Loucy (cell line): ENCODE measurements around the gene CADM1.

Source experiments
- H2AFZ ChIP-seq: fragments of 200-600 bp; sonication (generic); 2 replicates; pipeline ENCODE4 v1.6.0; 2016; ENCODE audit warnings: antibody characterized with exemption, mild to moderate bottlenecking, low read length, moderate library complexity
- H3F3A ChIP-seq: fragments of 200-600 bp; 2 replicates; pipeline ENCODE4 v1.6.0; 2016; ENCODE audit warnings: antibody characterized with exemption, low read depth, mild to moderate bottlenecking
- H3K27me3 ChIP-seq: fragments of 200-600 bp; sonication (generic); 2 replicates; pipeline ENCODE4 v1.6.1; 2014; ENCODE audit warnings: low read length, mild to moderate bottlenecking; ENCODE audit not compliant: insufficient read depth, poor library complexity, severe bottlenecking
- H3K36me3 ChIP-seq: fragments of 200-600 bp; sonication (generic); 2 replicates; pipeline ENCODE4 v1.6.1; 2016; ENCODE audit warnings: low read length; ENCODE audit not compliant: insufficient read depth
- H3K4me1 ChIP-seq: fragments of 200-600 bp; sonication (generic); 2 replicates; pipeline ENCODE4 v1.5.1; 2014; ENCODE audit warnings: low read length, mild to moderate bottlenecking; ENCODE audit not compliant: insufficient read depth, poor library complexity, severe bottlenecking
- H3K4me2 ChIP-seq: fragments of 200-600 bp; sonication (generic); 2 replicates; pipeline ENCODE4 v1.6.0; 2014; ENCODE audit warnings: antibody characterized with exemption, low read length, low read depth, mild to moderate bottlenecking; ENCODE audit not compliant: poor library complexity, severe bottlenecking
- H3K4me3 ChIP-seq: fragments of 200-600 bp; sonication (generic); 2 replicates; pipeline ENCODE4 v1.5.1; 2014; ENCODE audit warnings: low read length, mild to moderate bottlenecking, mixed read lengths; ENCODE audit not compliant: poor library complexity, severe bottlenecking
- H3K79me2 ChIP-seq: fragments of 200-600 bp; sonication (generic); 2 replicates; pipeline ENCODE4 v1.6.1; 2014; ENCODE audit warnings: low read length; ENCODE audit not compliant: insufficient read depth
- H3K9ac ChIP-seq: fragments of 200-600 bp; sonication (generic); 2 replicates; pipeline ENCODE4 v1.6.0; 2014; ENCODE audit warnings: mild to moderate bottlenecking, low read depth, low read length, moderate library complexity; ENCODE audit not compliant: poor library complexity, severe bottlenecking
- H3K9me2 ChIP-seq: fragments of 200-600 bp; sonication (generic); replicated peaks from 2 replicates; pipeline ENCODE4 v1.6.1; 2016; ENCODE audit warnings: low read depth, low read length, mixed read lengths
- H3K9me3 ChIP-seq: fragments of 200-600 bp; sonication (generic); 2 replicates; pipeline ENCODE4 v1.6.1; 2014; ENCODE audit warnings: mild to moderate bottlenecking, antibody characterized with exemption, low read length, low read depth; ENCODE audit not compliant: insufficient read depth
- H4K20me1 ChIP-seq: fragments of 200-600 bp; sonication (generic); 2 replicates; pipeline ENCODE4 v1.6.0; 2014; ENCODE audit warnings: antibody characterized with exemption, low read length, mild to moderate bottlenecking; ENCODE audit not compliant: insufficient read depth, poor library complexity, severe bottlenecking
- CTCF ChIP-seq: fragments of 200-600 bp; sonication (generic); conservative IDR thresholded peaks from 2 replicates; pipeline ENCODE4 v1.5.1; 2014; ENCODE audit warnings: mild to moderate bottlenecking, antibody characterized with exemption, low read length
- EZH2phosphoT487 ChIP-seq: fragments of 200-600 bp; IDR thresholded peaks from 2 replicates; pipeline ENCODE4 v1.6.1; 2018; ENCODE audit warnings: antibody characterized with exemption, mild to moderate bottlenecking, moderate library complexity, borderline replicate concordance

CADM1 gene

DNA sequence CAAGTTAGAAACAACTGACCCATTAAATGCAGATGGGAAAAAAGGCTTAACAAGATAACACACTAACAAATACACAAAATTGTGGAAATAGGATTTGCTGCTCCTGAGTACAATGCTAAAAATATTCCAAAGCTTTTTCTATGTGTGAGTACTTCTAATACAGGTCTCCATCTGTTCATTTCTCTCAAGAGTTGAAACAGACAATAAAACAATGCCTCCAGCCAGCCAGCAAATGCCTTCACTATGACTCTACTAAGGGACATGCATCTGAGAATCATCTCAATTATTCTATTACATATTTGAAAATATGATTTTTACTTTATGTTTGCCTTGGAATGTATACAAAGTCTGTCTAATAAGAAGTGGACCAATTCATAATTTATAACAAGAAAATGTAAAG is 119.0 kb downstream of the CADM1 start:
- TF ChIP-seq EZH2phosphoT487 (no peak), CTCF (no peak)

GRCh38 chr11:115384236-115384635 is 120.0 kb downstream of the CADM1 start:
- TF ChIP-seq CTCF: no peak
- TF ChIP-seq EZH2phosphoT487: no peak
- no peaks in the 10 kb centered on the region for H3K27me3 ChIP-seq
- H3K4me1 ChIP-seq: no peaks in the 10 kb centered on the region
- H3K4me2 ChIP-seq: no peak overlapping the region
- H3F3A ChIP-seq: no peaks in the 10 kb centered on the region
- H3K4me3 ChIP-seq: no peak overlapping the region
- no peak overlapping the region for H2AFZ ChIP-seq
- no peaks in the 10 kb centered on the region for H3K9me3 ChIP-seq
- H3K9me2 ChIP-seq: no peaks in the 10 kb centered on the region
- no peak overlapping the region for H3K9ac ChIP-seq
- H4K20me1 ChIP-seq: no peaks in the 10 kb centered on the region
- no peaks in the 10 kb centered on the region for H3K36me3 ChIP-seq
- H3K79me2 ChIP-seq: no peaks in the 10 kb centered on the region

More for the DNA sequence above, 119.0 kb downstream of the CADM1 start:
- H3K9ac ChIP-seq: no peak overlapping the region
- H3K27me3 ChIP-seq: no peaks in the 10 kb centered on the region
- no peaks in the 10 kb centered on the region for H3K36me3 ChIP-seq
- no peaks in the 10 kb centered on the region for H3K9me2 ChIP-seq
- no peaks in the 10 kb centered on the region for H3K4me1 ChIP-seq
- no peaks in the 10 kb centered on the region for H3F3A ChIP-seq
- no peak overlapping the region for H3K4me2 ChIP-seq
- no peak overlapping the region for H2AFZ ChIP-seq
- H4K20me1 ChIP-seq: no peaks in the 10 kb centered on the region
- no peaks in the 10 kb centered on the region for H3K79me2 ChIP-seq
- H3K9me3 ChIP-seq: no peaks in the 10 kb centered on the region
- no peak overlapping the region for H3K4me3 ChIP-seq

DNA sequence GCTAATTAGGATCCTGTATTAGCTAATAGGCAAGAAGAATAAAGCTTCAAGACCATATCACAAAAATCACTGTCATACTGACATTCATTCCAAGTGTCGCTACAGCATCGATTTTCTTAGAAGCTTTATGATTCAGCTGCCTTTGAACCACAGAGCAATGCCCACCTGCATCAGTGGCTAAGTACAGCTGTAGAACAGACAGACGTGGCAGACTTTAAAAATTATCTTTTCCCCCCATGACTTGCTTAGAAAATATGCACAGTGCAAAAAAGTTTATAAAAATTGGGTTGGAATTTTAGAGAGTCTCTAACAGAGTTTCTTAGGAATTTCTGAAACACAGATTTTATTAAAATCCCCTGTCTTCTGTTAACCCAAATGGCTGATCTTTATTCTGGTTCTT is 120.8 kb downstream of the CADM1 start:
- no peak overlapping the region for H3K4me2 ChIP-seq
- H4K20me1 ChIP-seq: no peaks in the 10 kb centered on the region
- H3K36me3 ChIP-seq: no peaks in the 10 kb centered on the region
- no peak overlapping the region for H3K4me3 ChIP-seq
- no peak overlapping the region for H3K9ac ChIP-seq
- H3K27me3 ChIP-seq: no peaks in the 10 kb centered on the region
- no peaks in the 10 kb centered on the region for H3K4me1 ChIP-seq
- no peaks in the 10 kb centered on the region for H3K79me2 ChIP-seq
- TF ChIP-seq CTCF: no peak
- TF ChIP-seq EZH2phosphoT487: no peak
- H3K9me3 ChIP-seq: no peaks in the 10 kb centered on the region
- H3K9me2 ChIP-seq: no peaks in the 10 kb centered on the region
- H2AFZ ChIP-seq: no peak overlapping the region
- no peaks in the 10 kb centered on the region for H3F3A ChIP-seq
